Mucosa of descending colon (tissue), 3 donors: ENCODE data around the gene DYNLT4. TPM values are rescaled to one million over a fixed set of nuclear protein-coding genes. Genes with fewer than 3 reads are reported as not detected.

Experiments used
- ATAC-seq: fragments of 200-7000 bp; cut with Tn5 transposase; one replicate; pipeline ENCODE4 v1.9.1; 2020; ENCODE audit warnings: mild to moderate bottlenecking, moderate library complexity
- DNase-seq, 3 donors: peaks; one replicate each; pipeline ENCODE4 v3.0.0-alpha.2; 2020
- H3K36me3 ChIP-seq: fragments of 200-600 bp; one replicate; pipeline ENCODE4 v1.8.0; 2021; ENCODE audit warnings: low read depth, mild to moderate bottlenecking
- H3K4me1 ChIP-seq: fragments of 200-600 bp; one replicate; pipeline ENCODE4 v1.8.0; 2021; ENCODE audit warnings: low read depth, mild to moderate bottlenecking
- H3K4me3 ChIP-seq: fragments of 200-600 bp; one replicate; pipeline ENCODE4 v1.8.0; 2021; ENCODE audit warnings: mild to moderate bottlenecking
- H3K9me3 ChIP-seq: fragments of 200-600 bp; one replicate; pipeline ENCODE4 v1.8.0; 2021; ENCODE audit warnings: mild to moderate bottlenecking
- intact Hi-C, 2 donors: fragments of 100-400 bp; cut with DNase I in 1 of 2; cut with micrococcal nuclease in 1 of 2; formaldehyde crosslinking; loops; one replicate each; pipeline versions ENCODE4 v1.11.0 to v1.11.1; 2022; cut with DNase I, micrococcal nuclease
- long read RNA-seq, 2 donors: library from polyadenylated mRNA; unstranded; transcript quantifications; one replicate each; pipeline ENCODE4 v2.0.0, GENCODE V29; 2019 to 2021
- total RNA-seq, 3 donors: library from RNA; stranded (reverse); fragmentation: NEBNext Ultra II Directional in 2 of 3; extraction: Animal tissue kit (Norgen Biotek cat#: 25700) in 2 of 3; gene quantifications; one replicate each; pipeline versions ENCODE4 v1.2.1 to v1.2.4, GENCODE V29; 2021 to 2023
- TF ChIP-seq, protein P1 (sequence below): fragments of 200-600 bp; IDR thresholded peaks from one replicate; pipeline ENCODE4 v1.8.0; 2022; ENCODE audit warnings: antibody characterized with exemption, mild to moderate bottlenecking
- donor health status: DM: no; HTN: no; CAD: no; lungs with moderate emphysema.
- donor health status: DM: no; HTN: no; CAD: no.
- donor health status: DM: no; HTN: yes; CAD: no.

Gene DYNLT4
- total RNA-seq = 1 to 10 TPM in 1 of 3 donors, under 1 TPM in 1, not detected in 1; 0.67 to 1.6 TPM
- long read RNA-seq, donor 1 = 0 reads
- long read RNA-seq, donor 2, partial matches to known transcripts = 0 of 2 reads
- long read RNA-seq, donor 2, other reads (novel, unspliced or antisense) = 2 of 2 reads

GRCh38 chr1:44806704-44807363, at the start of gene DYNLT4:
TSS of gene DYNLT4 (minus strand) at chr1:44807351. CDS start at chr1:44806668, 683 bp downstream.
- peak in 1 of 3 donors; percentile 48 for DNase-seq

DNA sequence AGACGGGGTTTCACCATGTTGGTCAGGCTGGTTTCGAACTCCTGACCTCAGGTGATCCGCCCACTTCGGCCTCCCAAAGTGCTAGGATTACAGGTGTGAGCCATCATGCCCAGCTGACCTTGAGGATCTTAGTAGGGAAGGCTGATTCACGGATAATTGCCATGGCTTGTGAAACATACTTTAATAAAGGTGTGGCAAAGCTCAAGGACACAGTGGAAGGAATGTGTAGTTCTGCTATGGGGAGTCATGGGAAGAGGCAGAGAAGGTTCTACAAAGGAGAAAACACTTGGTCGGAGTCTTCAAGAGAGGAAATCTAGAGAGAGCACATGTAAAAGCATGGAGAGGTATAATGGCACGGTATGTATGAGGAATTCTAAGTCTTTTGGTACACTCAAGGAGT, 48.6 kb upstream of the DYNLT4 start:
- Histone ChIP-seq H3K4me1 (no peaks in the 10 kb centered on the region), H3K36me3 (no peaks in the 10 kb centered on the region), H3K4me3 (no peak overlapping the region), H3K9me3 (no peaks in the 10 kb centered on the region)
- DNase-seq = no peak
- TF ChIP-seq, protein P1, sequence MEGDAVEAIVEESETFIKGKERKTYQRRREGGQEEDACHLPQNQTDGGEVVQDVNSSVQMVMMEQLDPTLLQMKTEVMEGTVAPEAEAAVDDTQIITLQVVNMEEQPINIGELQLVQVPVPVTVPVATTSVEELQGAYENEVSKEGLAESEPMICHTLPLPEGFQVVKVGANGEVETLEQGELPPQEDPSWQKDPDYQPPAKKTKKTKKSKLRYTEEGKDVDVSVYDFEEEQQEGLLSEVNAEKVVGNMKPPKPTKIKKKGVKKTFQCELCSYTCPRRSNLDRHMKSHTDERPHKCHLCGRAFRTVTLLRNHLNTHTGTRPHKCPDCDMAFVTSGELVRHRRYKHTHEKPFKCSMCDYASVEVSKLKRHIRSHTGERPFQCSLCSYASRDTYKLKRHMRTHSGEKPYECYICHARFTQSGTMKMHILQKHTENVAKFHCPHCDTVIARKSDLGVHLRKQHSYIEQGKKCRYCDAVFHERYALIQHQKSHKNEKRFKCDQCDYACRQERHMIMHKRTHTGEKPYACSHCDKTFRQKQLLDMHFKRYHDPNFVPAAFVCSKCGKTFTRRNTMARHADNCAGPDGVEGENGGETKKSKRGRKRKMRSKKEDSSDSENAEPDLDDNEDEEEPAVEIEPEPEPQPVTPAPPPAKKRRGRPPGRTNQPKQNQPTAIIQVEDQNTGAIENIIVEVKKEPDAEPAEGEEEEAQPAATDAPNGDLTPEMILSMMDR = no peak
- peak; percentile 56 for ATAC-seq
- intact Hi-C loops = no loop called here

More at GRCh38 chr1:44806704-44807363, at the start of gene DYNLT4:
- Histone ChIP-seq H3K4me3 (no peak within 1 kb of the TSS), H3K4me1 (peaks cover 45% of the 10 kb centered on the region), H3K36me3 (no peaks in the 10 kb centered on the region), H3K9me3 (no peaks in the 10 kb centered on the region)
- intact Hi-C loops = no loop called here
- TF ChIP-seq, protein P1 = no peak
- ATAC-seq = no peak

GRCh38 chr1:44854970-44855369, 47.8 kb upstream of the DYNLT4 start:
- H3K9me3 ChIP-seq = no peaks in the 10 kb centered on the region
- no peaks in the 10 kb centered on the region for H3K4me1 ChIP-seq
- intact Hi-C loops = no loop called here
- no peak overlapping the region for H3K4me3 ChIP-seq
- ATAC-seq (no peak), DNase-seq (no peak)
- H3K36me3 ChIP-seq = no peaks in the 10 kb centered on the region
- TF ChIP-seq, protein P1 = no peak

DNA sequence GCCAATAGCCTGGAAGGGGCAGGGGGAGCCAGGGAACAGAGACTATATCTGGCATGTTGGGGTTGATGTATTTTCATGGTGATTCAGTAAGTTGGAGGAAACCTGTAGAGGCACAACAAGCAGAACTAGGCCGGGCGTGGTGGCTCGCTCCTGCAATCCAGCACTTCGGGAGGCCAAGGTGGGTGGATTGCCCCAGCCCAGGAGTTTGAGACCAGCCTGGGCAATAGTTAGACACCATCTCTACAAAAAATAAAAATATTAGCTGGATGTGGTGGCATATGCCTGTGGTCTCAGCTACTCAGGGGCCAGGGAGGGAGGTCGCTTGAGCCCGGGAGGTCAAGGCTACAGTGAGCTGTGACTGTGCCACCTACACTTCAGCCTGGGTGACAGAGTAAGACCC, 46.0 kb upstream of the DYNLT4 start:
- TF ChIP-seq, protein P1 = no peak
- Histone ChIP-seq H3K9me3 (no peaks in the 10 kb centered on the region), H3K4me3 (no peak overlapping the region), H3K4me1 (no peaks in the 10 kb centered on the region), H3K36me3 (no peaks in the 10 kb centered on the region)
- no peak for ATAC-seq
- intact Hi-C loops = no loop called here
- no peak for DNase-seq

DNA sequence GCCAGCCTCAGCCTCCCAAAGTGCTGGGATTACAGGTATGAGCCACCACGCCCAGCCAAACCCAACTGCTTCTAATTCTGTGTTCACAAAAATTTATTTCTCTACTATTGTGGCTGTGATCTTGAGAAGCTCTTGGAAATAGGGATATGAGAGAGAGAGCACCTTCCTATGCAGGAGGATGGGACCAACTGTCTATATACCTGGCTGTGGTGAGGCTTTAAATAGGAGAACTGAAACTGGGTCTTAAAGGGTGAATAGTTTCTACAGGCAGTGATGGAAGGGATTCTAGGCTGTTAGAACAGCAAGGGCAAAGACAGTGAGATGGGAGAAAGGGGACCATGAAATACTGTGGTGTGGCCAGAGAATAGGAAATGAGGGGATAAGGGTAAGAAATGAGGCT, 44.2 kb upstream of the DYNLT4 start:
- Histone ChIP-seq H3K4me3 (no peak overlapping the region), H3K36me3 (no peaks in the 10 kb centered on the region), H3K4me1 (no peaks in the 10 kb centered on the region), H3K9me3 (no peaks in the 10 kb centered on the region)
- ATAC-seq (no peak), DNase-seq (no peak)
- TF ChIP-seq, protein P1 = no peak
- intact Hi-C loops = no loop called here
